Trophoblast cell (in vitro differentiated cells and primary cell): ENCODE measurements around the gene PADI4.
"Not testable (repeated sequence)": the region's sequence is repeated elsewhere in the genome, so short reads cannot be mapped to it uniquely, and the experiment has no call there.

ENCODE experiments used
- DNase-seq, 2 donors: peaks; one replicate each; pipeline ENCODE4 v3.0.0-alpha.2; 2016
- H2AFZ ChIP-seq: 2 replicates; pipeline ENCODE4 v1.6.1; 2013; ENCODE audit warnings: low read length, moderate library complexity, mild to moderate bottlenecking; ENCODE audit not compliant: insufficient read depth, poor library complexity
- H2AK5ac ChIP-seq: 2 replicates; pipeline ENCODE4 v1.6.1; 2013; ENCODE audit warnings: mild to moderate bottlenecking, low read length
- H2BK120ac ChIP-seq: 2 replicates; pipeline ENCODE4 v1.6.1; 2013; ENCODE audit warnings: low read length, mild to moderate bottlenecking, moderate library complexity; ENCODE audit not compliant: insufficient read depth, poor library complexity
- H2BK12ac ChIP-seq: 2 replicates; pipeline ENCODE4 v1.6.1; 2013; ENCODE audit warnings: mild to moderate bottlenecking, low read length, moderate library complexity
- H2BK5ac ChIP-seq: 2 replicates; pipeline ENCODE4 v1.6.1; 2013; ENCODE audit warnings: low read length, low read depth, moderate library complexity, mild to moderate bottlenecking; ENCODE audit not compliant: poor library complexity
- H3K14ac ChIP-seq: 2 replicates; pipeline ENCODE4 v1.6.1; 2013; ENCODE audit warnings: mild to moderate bottlenecking, low read length
- H3K18ac ChIP-seq: 2 replicates; pipeline ENCODE4 v1.6.1; 2013; ENCODE audit warnings: mild to moderate bottlenecking, low read length
- H3K23ac ChIP-seq: 2 replicates; pipeline ENCODE4 v1.6.1; 2013; ENCODE audit warnings: low read length
- H3K27ac ChIP-seq: 2 replicates; pipeline ENCODE4 v1.5.1; 2013; ENCODE audit warnings: low read depth, mild to moderate bottlenecking, inconsistent platforms, low read length, moderate library complexity
- H3K27me3 ChIP-seq: 2 replicates; pipeline ENCODE4 v1.6.1; 2013; ENCODE audit warnings: inconsistent platforms, mild to moderate bottlenecking, low read length, moderate library complexity; ENCODE audit not compliant: insufficient read depth
- H3K36me3 ChIP-seq, 2 experiments: 1 replicate in 1 of 2; 2 replicates in 1 of 2; pipeline ENCODE4 v1.6.1; 2013; ENCODE audit warnings: low read length in 2 of 2, mild to moderate bottlenecking in 2 of 2, moderate library complexity in 1 of 2; ENCODE audit not compliant: insufficient read depth in 2 of 2, control insufficient read depth in 1 of 2
- H3K4ac ChIP-seq: 2 replicates; pipeline ENCODE4 v1.6.1; 2013; ENCODE audit warnings: low read depth, mild to moderate bottlenecking, low read length, moderate library complexity
- H3K4me1 ChIP-seq, 2 experiments: 1 replicate in 1 of 2; 2 replicates in 1 of 2; pipeline ENCODE4 v1.6.1; 2013; ENCODE audit warnings: low read length in 2 of 2, mild to moderate bottlenecking in 2 of 2, moderate library complexity in 1 of 2; ENCODE audit not compliant: insufficient read depth in 2 of 2, control insufficient read depth in 1 of 2
- H3K4me2 ChIP-seq: 2 replicates; pipeline ENCODE4 v1.6.1; 2013; ENCODE audit warnings: inconsistent platforms, mild to moderate bottlenecking, low read length, moderate library complexity
- H3K4me3 ChIP-seq: 2 replicates; pipeline ENCODE4 v1.5.1; 2013; ENCODE audit warnings: mild to moderate bottlenecking, low read depth, low read length, inconsistent platforms
- H3K79me1 ChIP-seq: one replicate; pipeline ENCODE4 v1.6.1; 2013; ENCODE audit warnings: low read length
- H3K79me2 ChIP-seq: 2 replicates; pipeline ENCODE4 v1.6.1; 2013; ENCODE audit warnings: low read length, mild to moderate bottlenecking; ENCODE audit not compliant: control insufficient read depth, insufficient read depth, poor library complexity
- H3K9ac ChIP-seq: 2 replicates; pipeline ENCODE4 v1.6.1; 2013; ENCODE audit warnings: mild to moderate bottlenecking, low read length
- H3K9me3 ChIP-seq: 2 replicates; pipeline ENCODE4 v1.6.1; 2013; ENCODE audit warnings: low read depth, mild to moderate bottlenecking, control low read depth, inconsistent platforms, low read length; ENCODE audit not compliant: insufficient read depth
- H4K12ac ChIP-seq: 2 replicates; pipeline ENCODE4 v1.6.1; 2013; ENCODE audit warnings: low read depth, mild to moderate bottlenecking, low read length, moderate library complexity
- H4K8ac ChIP-seq: 2 replicates; pipeline ENCODE4 v1.6.1; 2013; ENCODE audit warnings: low read depth, mild to moderate bottlenecking, low read length, moderate library complexity
- H4K91ac ChIP-seq: one replicate; pipeline ENCODE4 v1.6.1; 2013; ENCODE audit warnings: low read depth, mild to moderate bottlenecking, low read length, moderate library complexity
- WGBS: extraction: QIAGEN DNeasy Blood & Tissue Kit; methylation state at CpG from one replicate; pipeline ENCODE4 v1.1.7; 2013; ENCODE audit warnings: missing lambda C conversion rate; ENCODE audit not compliant: insufficient read length, insufficient coverage; ENCODE audit errors: extremely low coverage; 5-methylcytosine and 5-hydroxymethylcytosine counted together

The PADI4 gene

GRCh38 chr1:17318262-17318661 lies 10.3 kb downstream of the PADI4 start:
- Histone ChIP-seq H3K79me1 (no peaks in the 10 kb centered on the region), H3K9me3 (peaks cover 2% of the 10 kb centered on the region), H3K23ac (no peak overlapping the region), H3K4me2 (no peak overlapping the region), H2AK5ac (no peak overlapping the region), H3K36me3 (no peaks in the 10 kb centered on the region), H2BK5ac (no peak overlapping the region), H3K79me2 (no peaks in the 10 kb centered on the region), H3K27me3 (no peaks in the 10 kb centered on the region), H3K27ac (no peak overlapping the region), H4K8ac (no peak overlapping the region), H2BK120ac (no peak overlapping the region), H2BK12ac (no peak overlapping the region), H3K14ac (no peak overlapping the region), H4K91ac (no peak overlapping the region), H3K4me1 (peaks cover 0 to 2% of the 10 kb centered on the region in 2 experiments), H3K18ac (no peak overlapping the region), H3K9ac (no peak overlapping the region), H3K4ac (no peak overlapping the region), H3K4me3 (no peak overlapping the region), H4K12ac (no peak overlapping the region), H2AFZ (no peak overlapping the region)
- no peak for DNase-seq
- WGBS: no CpG with 5 or more reads among the region's 6 CpGs

GRCh38 chr1:17319561-17320350 lies 11.8 kb downstream of the PADI4 start:
- H4K8ac ChIP-seq: no peak overlapping the region
- no peak overlapping the region for H3K4me3 ChIP-seq
- H3K18ac ChIP-seq: no peak overlapping the region
- no peaks in the 10 kb centered on the region for H3K79me2 ChIP-seq
- no CpG with 5 or more reads among the region's 11 CpGs for WGBS
- H3K27me3 ChIP-seq: no peaks in the 10 kb centered on the region
- H3K9me3 ChIP-seq: peaks cover 2% of the 10 kb centered on the region
- no peak overlapping the region for H3K27ac ChIP-seq
- peaks cover 0 to 2% of the 10 kb centered on the region in 2 experiments for H3K4me1 ChIP-seq
- H3K4me2 ChIP-seq: no peak overlapping the region
- H3K4ac ChIP-seq: no peak overlapping the region
- H3K79me1 ChIP-seq: no peaks in the 10 kb centered on the region
- no peak overlapping the region for H2AFZ ChIP-seq
- no peak overlapping the region for H2AK5ac ChIP-seq
- H4K91ac ChIP-seq: no peak overlapping the region
- no peak overlapping the region for H2BK12ac ChIP-seq
- no peak overlapping the region for H3K23ac ChIP-seq
- no peaks in the 10 kb centered on the region for H3K36me3 ChIP-seq
- H3K14ac ChIP-seq: no peak overlapping the region
- no peak overlapping the region for H4K12ac ChIP-seq
- H2BK5ac ChIP-seq: no peak overlapping the region
- H2BK120ac ChIP-seq: no peak overlapping the region
- H3K9ac ChIP-seq: no peak overlapping the region
- DNase-seq: no peak

GRCh38 chr1:17321857-17322390 lies 13.9 kb downstream of the PADI4 start:
- not testable (repeated sequence) for H2AK5ac ChIP-seq, H2BK12ac ChIP-seq, H3K9me3 ChIP-seq, H2AFZ ChIP-seq, H3K23ac ChIP-seq, H4K91ac ChIP-seq, H4K12ac ChIP-seq, H3K27me3 ChIP-seq, H3K27ac ChIP-seq, H3K4me1 ChIP-seq, H3K79me1 ChIP-seq, H2BK120ac ChIP-seq, DNase-seq, H3K79me2 ChIP-seq, H3K9ac ChIP-seq, H4K8ac ChIP-seq, H3K14ac ChIP-seq, H3K36me3 ChIP-seq, H2BK5ac ChIP-seq, H3K18ac ChIP-seq, H3K4ac ChIP-seq, H3K4me3 ChIP-seq, H3K4me2 ChIP-seq
- WGBS: 100% methylated on average over 1 of the region's 6 CpGs

- no peak overlapping the region for H3K4me2 ChIP-seq
- WGBS: no CpG with 5 or more reads among the region's 5 CpGs
- H4K91ac ChIP-seq: no peak overlapping the region
- H3K9me3 ChIP-seq: peaks cover 3% of the 10 kb centered on the region
- H3K36me3 ChIP-seq: no peaks in the 10 kb centered on the region
- H2BK120ac ChIP-seq: no peak overlapping the region
- H3K14ac ChIP-seq: no peak overlapping the region
- no peak overlapping the region for H3K23ac ChIP-seq
- H3K4me3 ChIP-seq: no peak overlapping the region
- no peaks in the 10 kb centered on the region for H3K4me1 ChIP-seq
- no peaks in the 10 kb centered on the region for H3K79me1 ChIP-seq
- DNase-seq: no peak
- H3K9ac ChIP-seq: no peak overlapping the region
- H3K4ac ChIP-seq: no peak overlapping the region
- H4K12ac ChIP-seq: no peak overlapping the region
- no peak overlapping the region for H2AK5ac ChIP-seq
- H2BK12ac ChIP-seq: no peak overlapping the region
- H4K8ac ChIP-seq: no peak overlapping the region
- H3K18ac ChIP-seq: no peak overlapping the region
- no peak overlapping the region for H2AFZ ChIP-seq
- H3K79me2 ChIP-seq: no peaks in the 10 kb centered on the region
- H3K27ac ChIP-seq: no peak overlapping the region
- H2BK5ac ChIP-seq: no peak overlapping the region
- no peaks in the 10 kb centered on the region for H3K27me3 ChIP-seq
These were observed 20.9 kb downstream of the PADI4 start for GRCh38 chr1:17328855-17329254.
